CD4-positive, alpha-beta T cell (primary cell): Measurements from ENCODE around the gene MTG2. TPM values are rescaled to one million over a fixed set of nuclear protein-coding genes. Genes with fewer than 3 reads are reported as not detected.

Source experiments
- ATAC-seq: fragments of 200-7000 bp; cut with Tn5 transposase; one replicate; pipeline ENCODE4 v1.10.0; 2022; ENCODE audit warnings: mild to moderate bottlenecking; ENCODE audit not compliant: poor library complexity
- CTCF ChIA-PET: fragments of 350-600 bp; sonication (Branson Sonifier 250); formaldehyde crosslinking; loops from one replicate; lab custom pipeline; 2021; ENCODE audit warnings: antibody characterized with exemption, inconsistent platforms; lab: Charles Lee
- POLR2A ChIA-PET: fragments of 350-600 bp; sonication (Branson Sonifier 250); formaldehyde crosslinking; loops from one replicate; lab custom pipeline; 2021; ENCODE audit warnings: antibody characterized with exemption, inconsistent platforms; lab: Charles Lee
- DNase-seq, 14 experiments: peaks; one replicate each; pipeline ENCODE4 v3.0.0-alpha.2; 2013 to 2020; ENCODE audit warnings: mixed read lengths in 2 of 14
- H3K27ac ChIP-seq, 2 donors: one replicate each; pipeline versions ENCODE4 v1.5.1 to v1.7.0; 2013; ENCODE audit warnings: low read length in 2 of 2, low read depth in 1 of 2, mild to moderate bottlenecking in 1 of 2
- H3K27me3 ChIP-seq, 2 experiments: 1 replicate in 1 of 2; 2 replicates in 1 of 2; pipeline versions ENCODE4 v1.6.1 to v1.7.0; 2013; ENCODE audit warnings: low read length in 2 of 2, control low read depth in 1 of 2, mild to moderate bottlenecking in 1 of 2, moderate library complexity in 1 of 2; ENCODE audit not compliant: insufficient read depth in 2 of 2, control insufficient read depth in 1 of 2
- H3K36me3 ChIP-seq: one replicate; pipeline ENCODE4 v1.6.1; 2013; ENCODE audit warnings: low read length, control low read depth; ENCODE audit not compliant: insufficient read depth
- H3K4me1 ChIP-seq: one replicate; pipeline ENCODE4 v1.6.1; 2013; ENCODE audit warnings: low read length, control low read depth; ENCODE audit not compliant: insufficient read depth
- H3K4me3 ChIP-seq: one replicate; pipeline ENCODE4 v1.5.1; 2013; ENCODE audit warnings: mild to moderate bottlenecking, low read length, moderate library complexity
- H3K9me3 ChIP-seq, 2 experiments: 1 replicate in 1 of 2; 2 replicates in 1 of 2; pipeline versions ENCODE4 v1.6.1 to v1.7.0; 2013; ENCODE audit warnings: low read length in 2 of 2, mild to moderate bottlenecking in 2 of 2, control low read depth in 1 of 2, moderate library complexity in 1 of 2; ENCODE audit not compliant: control insufficient read depth in 1 of 2, insufficient read depth in 1 of 2
- H3K27ac Mint-ChIP-seq: one replicate; pipeline ENCODE4 v1.8.0; 2020; ENCODE audit warnings: mixed read lengths
- H3K27me3 Mint-ChIP-seq: one replicate; pipeline ENCODE4 v1.8.0; 2021; ENCODE audit warnings: mixed read lengths
- H3K36me3 Mint-ChIP-seq: one replicate; pipeline ENCODE4 v1.8.0; 2021; ENCODE audit warnings: low read depth, mixed read lengths
- H3K4me1 Mint-ChIP-seq: one replicate; pipeline ENCODE4 v1.8.0; 2021; ENCODE audit warnings: low read depth, mixed read lengths
- H3K4me3 Mint-ChIP-seq: one replicate; pipeline ENCODE4 v1.8.0; 2020; ENCODE audit warnings: mild to moderate bottlenecking, mixed read lengths
- H3K9me3 Mint-ChIP-seq: one replicate; pipeline ENCODE4 v1.8.0; 2020; ENCODE audit warnings: mixed read lengths
- CTCF ChIP-seq: fragments of 200-600 bp; IDR thresholded peaks from one replicate; pipeline ENCODE4 v1.8.0; 2022; ENCODE audit warnings: antibody characterized with exemption, mild to moderate bottlenecking
- intact Hi-C, 2 experiments: fragments of 100-400 bp; cut with DNase I in 1 of 2; cut with micrococcal nuclease in 1 of 2; formaldehyde crosslinking; loops; one replicate each; pipeline versions ENCODE4 v1.15.1 to v1.9.0; 2023 to 2025; cut with DNase I, micrococcal nuclease
- total RNA-seq, 174 experiments: library from RNA in 2 of 174; stranded (reverse) in 2 of 174; gene quantifications; one replicate each; pipeline ENCODE4 v1.2.3 and lab custom pipeline; 2021 to 2026

Gene MTG2
- total RNA-seq, 2 experiments from 2014 or later = 9.5 to 9.9 TPM

DNA sequence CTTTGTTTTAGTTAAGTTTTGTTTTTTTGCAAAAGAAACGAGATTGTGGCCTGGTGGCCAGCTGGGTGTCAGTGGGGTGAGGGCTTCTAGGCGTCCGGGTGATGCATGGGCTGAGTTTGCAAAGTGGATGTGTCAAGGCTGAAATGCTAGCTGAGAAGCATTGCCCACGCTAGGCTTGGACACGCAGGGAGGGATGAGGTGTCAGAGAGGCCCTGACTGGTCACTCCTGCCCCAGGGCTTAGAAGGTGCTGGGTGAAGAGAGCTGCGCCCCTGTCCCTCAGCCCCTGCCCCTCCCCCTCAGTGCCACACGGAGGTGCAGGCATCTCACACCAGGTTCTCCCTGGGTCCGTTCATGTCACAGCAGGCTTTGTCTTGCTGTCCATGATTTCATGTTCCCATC lies 63.6 kb downstream of the MTG2 start:
- Histone ChIP-seq H3K9me3 (no peaks in the 10 kb centered on the region), H3K27ac (no peak overlapping the region), H3K4me1 (peaks cover 26% of the 10 kb centered on the region), H3K36me3 (peaks cover 23% of the 10 kb centered on the region), H3K4me3 (no peak overlapping the region), H3K27me3 (no peaks in the 10 kb centered on the region)
- peaks cover 23% of the 10 kb centered on the region for H3K36me3 Mint-ChIP-seq
- POLR2A ChIA-PET = interaction anchor here (1.4 kb wide), 1 partner anchor 9 kb away, joined by 3 read pairs; no protein-coding TSS in a partner anchor
- H3K4me3 Mint-ChIP-seq = no peak overlapping the region
- ATAC-seq (no peak), DNase-seq (no peak)
- intact Hi-C loops = no loop called here
- CTCF ChIA-PET = no interaction called here
- H3K4me1 Mint-ChIP-seq = peaks cover 37% of the 10 kb centered on the region
- TF ChIP-seq CTCF = no peak
- H3K27ac Mint-ChIP-seq = no peak overlapping the region
- no peaks in the 10 kb centered on the region for H3K27me3 Mint-ChIP-seq
- H3K9me3 Mint-ChIP-seq = no peaks in the 10 kb centered on the region

DNA sequence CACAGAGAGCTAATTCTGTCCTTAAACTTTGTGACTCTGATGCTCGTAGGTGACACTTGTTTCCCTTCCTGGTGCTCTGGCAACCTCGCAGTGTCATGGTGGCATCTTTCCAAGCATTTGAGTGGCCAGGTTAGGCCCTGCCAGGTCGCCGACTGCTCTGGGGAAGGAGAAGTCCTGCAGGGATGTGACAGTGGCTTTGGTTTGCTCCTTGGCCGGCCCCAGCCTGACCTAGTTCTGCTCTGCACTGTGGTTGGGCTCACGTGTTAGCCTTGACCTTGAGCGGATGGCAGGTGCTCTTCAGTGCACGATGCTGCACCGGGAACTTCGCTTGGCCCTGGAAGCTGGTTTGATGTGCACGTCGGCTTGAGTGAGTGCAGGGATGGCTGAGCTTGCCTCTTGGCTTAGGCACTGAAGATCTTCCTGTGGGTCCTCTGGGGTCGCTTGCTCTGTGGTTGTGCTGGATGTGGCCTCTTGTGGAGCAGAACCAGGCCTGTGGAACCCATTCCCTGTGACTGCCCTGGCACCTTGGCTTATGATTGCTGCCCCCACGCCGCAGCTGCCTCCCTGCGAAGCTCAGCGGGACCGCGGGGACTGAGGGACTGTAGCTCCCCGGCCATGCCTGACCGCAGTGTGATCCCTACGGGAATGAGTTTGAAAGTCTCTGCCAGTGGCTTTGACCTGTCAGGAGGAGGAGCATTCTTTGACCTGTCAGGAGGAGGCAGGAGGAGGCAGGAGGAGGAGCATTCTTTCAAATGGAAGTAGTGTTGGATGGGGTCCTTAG lies 64.2 kb downstream of the MTG2 start:
- Histone ChIP-seq H3K9me3 (no peaks in the 10 kb centered on the region), H3K27me3 (no peaks in the 10 kb centered on the region), H3K27ac (no peak overlapping the region), H3K4me1 (peaks cover 23% of the 10 kb centered on the region), H3K4me3 (no peak overlapping the region), H3K36me3 (peaks cover 23% of the 10 kb centered on the region)
- Mint-ChIP-seq H3K9me3 (no peaks in the 10 kb centered on the region), H3K36me3 (peaks cover 16% of the 10 kb centered on the region), H3K27ac (no peak overlapping the region), H3K4me3 (no peak overlapping the region), H3K4me1 (peaks cover 30% of the 10 kb centered on the region), H3K27me3 (no peaks in the 10 kb centered on the region)
- no peak for ATAC-seq
- DNase-seq = no peak
- ChIA-PET CTCF (no interaction called here), POLR2A (interaction anchor here (1.4 kb wide), 1 partner anchor 10 kb away, joined by 3 read pairs; no protein-coding TSS in a partner anchor)
- intact Hi-C loops = no loop called here
- TF ChIP-seq CTCF = no peak

GRCh38 chr20:62248890-62249560 lies 66.2 kb downstream of the MTG2 start:
- H3K9me3 ChIP-seq = peaks cover 0 to 4% of the 10 kb centered on the region in 2 experiments
- H3K27ac ChIP-seq = no peak overlapping the region
- no peak overlapping the region for H3K4me3 ChIP-seq
- intact Hi-C loops = no loop called here
- ATAC-seq = no peak
- H3K4me1 ChIP-seq = peaks cover 30% of the 10 kb centered on the region
- no peak for TF ChIP-seq CTCF
- no peak overlapping the region for H3K4me3 Mint-ChIP-seq
- no peak overlapping the region for H3K27ac Mint-ChIP-seq
- no peaks in the 10 kb centered on the region for H3K27me3 Mint-ChIP-seq
- peaks cover 20% of the 10 kb centered on the region for H3K36me3 Mint-ChIP-seq
- POLR2A ChIA-PET = no interaction called here
- CTCF ChIA-PET = no interaction called here
- H3K27me3 ChIP-seq = no peaks in the 10 kb centered on the region
- no peaks in the 10 kb centered on the region for H3K9me3 Mint-ChIP-seq
- H3K36me3 ChIP-seq = peaks cover 24% of the 10 kb centered on the region
- H3K4me1 Mint-ChIP-seq = peaks cover 30% of the 10 kb centered on the region
- no peak for DNase-seq
